ENCODE results near the gene DPP6.
"Not testable (repeated sequence)": the region's sequence is repeated elsewhere in the genome, so short reads cannot be mapped to it uniquely, and the experiment has no call there.

DPP6 gene

GRCh38 chr7:154918741-154919140, 866.5 kb downstream of the DPP6 start:
- Histone ChIP-seq H3K36me3 (ENCODE audit: control insufficient read depth in 1 of 2, insufficient read depth in 2 of 2, low read length in 2 of 2) (no peaks in the 10 kb centered on the region), H3K4me3 (ENCODE audit: low read depth in 1 of 2, low read length in 2 of 2) (no peak overlapping the region), H3K27ac (ENCODE audit: low read depth, low read length) (no peak overlapping the region), H3K4me1 (ENCODE audit: control insufficient read depth in 1 of 2, insufficient read depth in 2 of 2, low read length in 2 of 2) (peaks cover 4 to 8% of the 10 kb centered on the region in 2 donors), H3K9me3 (ENCODE audit: control insufficient read depth in 1 of 2, low read length in 2 of 2) (no peaks in the 10 kb centered on the region), H3K9ac (ENCODE audit: low read depth in 1 of 2, low read length in 2 of 2) (no peak overlapping the region), H3K27me3 (ENCODE audit: control insufficient read depth in 1 of 2, insufficient read depth in 2 of 2, low read length in 2 of 2) (peaks cover 18 to 24% of the 10 kb centered on the region in 2 donors)

- Histone ChIP-seq H3K36me3 (ENCODE audit: control insufficient read depth in 1 of 2, insufficient read depth in 2 of 2, low read length in 2 of 2) (no peaks in the 10 kb centered on the region), H3K4me3 (ENCODE audit: low read depth in 1 of 2, low read length in 2 of 2) (no peak overlapping the region), H3K9me3 (ENCODE audit: control insufficient read depth in 1 of 2, low read length in 2 of 2) (no peaks in the 10 kb centered on the region), H3K4me1 (ENCODE audit: control insufficient read depth in 1 of 2, insufficient read depth in 2 of 2, low read length in 2 of 2) (no peaks in the 10 kb centered on the region), H3K27me3 (ENCODE audit: control insufficient read depth in 1 of 2, insufficient read depth in 2 of 2, low read length in 2 of 2) (peaks cover 12 to 16% of the 10 kb centered on the region in 2 donors), H3K27ac (ENCODE audit: low read depth, low read length) (no peak overlapping the region), H3K9ac (ENCODE audit: low read depth in 1 of 2, low read length in 2 of 2) (no peak overlapping the region)
Observed at GRCh38 chr7:154919344-154920225, 867.4 kb downstream of the DPP6 start.

GRCh38 chr7:154922472-154922871, 870.3 kb downstream of the DPP6 start:
- H3K36me3 ChIP-seq (ENCODE audit: control insufficient read depth in 1 of 2, insufficient read depth in 2 of 2, low read length in 2 of 2); H3K27me3 ChIP-seq (ENCODE audit: control insufficient read depth in 1 of 2, insufficient read depth in 2 of 2, low read length in 2 of 2); H3K4me1 ChIP-seq (ENCODE audit: control insufficient read depth in 1 of 2, insufficient read depth in 2 of 2, low read length in 2 of 2); H3K4me3 ChIP-seq (ENCODE audit: low read depth in 1 of 2, low read length in 2 of 2); H3K9me3 ChIP-seq (ENCODE audit: control insufficient read depth in 1 of 2, low read length in 2 of 2); H3K9ac ChIP-seq (ENCODE audit: low read depth in 1 of 2, low read length in 2 of 2); H3K27ac ChIP-seq (ENCODE audit: low read depth, low read length): not testable (repeated sequence)

GRCh38 chr7:154927624-154928125, 875.5 kb downstream of the DPP6 start:
- peak overlapping the region; percentile 69 to 93 for H3K4me3 ChIP-seq (ENCODE audit: low read depth in 1 of 2, low read length in 2 of 2)

GRCh38 chr7:154928136-154929005, 876.2 kb downstream of the DPP6 start:
- peaks cover 4 to 8% of the 10 kb centered on the region in 2 donors for H3K4me1 ChIP-seq (ENCODE audit: control insufficient read depth in 1 of 2, insufficient read depth in 2 of 2, low read length in 2 of 2)
- H3K9me3 ChIP-seq (ENCODE audit: control insufficient read depth in 1 of 2, low read length in 2 of 2) = no peaks in the 10 kb centered on the region
- peak overlapping the region; percentile 69 to 93 for H3K4me3 ChIP-seq (ENCODE audit: low read depth in 1 of 2, low read length in 2 of 2)
- H3K9ac ChIP-seq (ENCODE audit: low read depth in 1 of 2, low read length in 2 of 2) = peak overlapping the region; percentile 66 to 83
- H3K27ac ChIP-seq (ENCODE audit: low read depth, low read length) = peak overlapping the region; percentile 74
- no peaks in the 10 kb centered on the region for H3K27me3 ChIP-seq (ENCODE audit: control insufficient read depth in 1 of 2, insufficient read depth in 2 of 2, low read length in 2 of 2)
- H3K36me3 ChIP-seq (ENCODE audit: control insufficient read depth in 1 of 2, insufficient read depth in 2 of 2, low read length in 2 of 2) = no peaks in the 10 kb centered on the region

More at GRCh38 chr7:154927624-154928125, 875.5 kb downstream of the DPP6 start:
- no peaks in the 10 kb centered on the region for H3K36me3 ChIP-seq (ENCODE audit: control insufficient read depth in 1 of 2, insufficient read depth in 2 of 2, low read length in 2 of 2)
- H3K9ac ChIP-seq (ENCODE audit: low read depth in 1 of 2, low read length in 2 of 2) = peak overlapping the region; percentile 52 to 66
- H3K27ac ChIP-seq (ENCODE audit: low read depth, low read length) = peak overlapping the region; percentile 72
- H3K4me1 ChIP-seq (ENCODE audit: control insufficient read depth in 1 of 2, insufficient read depth in 2 of 2, low read length in 2 of 2) = peaks cover 4 to 8% of the 10 kb centered on the region in 2 donors
- no peaks in the 10 kb centered on the region for H3K27me3 ChIP-seq (ENCODE audit: control insufficient read depth in 1 of 2, insufficient read depth in 2 of 2, low read length in 2 of 2)
- H3K9me3 ChIP-seq (ENCODE audit: control insufficient read depth in 1 of 2, low read length in 2 of 2) = no peaks in the 10 kb centered on the region

GRCh38 chr7:154929006-154929726, 877.0 kb downstream of the DPP6 start:
- Histone ChIP-seq H3K36me3 (ENCODE audit: control insufficient read depth in 1 of 2, insufficient read depth in 2 of 2, low read length in 2 of 2) (no peaks in the 10 kb centered on the region), H3K27ac (ENCODE audit: low read depth, low read length) (peak overlapping the region; percentile 74), H3K4me1 (ENCODE audit: control insufficient read depth in 1 of 2, insufficient read depth in 2 of 2, low read length in 2 of 2) (peaks cover 4 to 8% of the 10 kb centered on the region in 2 donors), H3K4me3 (ENCODE audit: low read depth in 1 of 2, low read length in 2 of 2) (peak overlapping the region; percentile 69 to 93), H3K9me3 (ENCODE audit: control insufficient read depth in 1 of 2, low read length in 2 of 2) (peaks cover 3 to 7% of the 10 kb centered on the region in 2 donors), H3K27me3 (ENCODE audit: control insufficient read depth in 1 of 2, insufficient read depth in 2 of 2, low read length in 2 of 2) (no peaks in the 10 kb centered on the region), H3K9ac (ENCODE audit: low read depth in 1 of 2, low read length in 2 of 2) (peak overlapping the region; percentile 66 to 83)

GRCh38 chr7:154931906-154932305, 879.7 kb downstream of the DPP6 start:
- peaks cover 14 to 15% of the 10 kb centered on the region in 2 donors for H3K9me3 ChIP-seq (ENCODE audit: control insufficient read depth in 1 of 2, low read length in 2 of 2)
- H3K4me1 ChIP-seq (ENCODE audit: control insufficient read depth in 1 of 2, insufficient read depth in 2 of 2, low read length in 2 of 2) = peaks cover 4 to 8% of the 10 kb centered on the region in 2 donors
- H3K27me3 ChIP-seq (ENCODE audit: control insufficient read depth in 1 of 2, insufficient read depth in 2 of 2, low read length in 2 of 2) = no peaks in the 10 kb centered on the region
- no peak overlapping the region for H3K9ac ChIP-seq (ENCODE audit: low read depth in 1 of 2, low read length in 2 of 2)
- H3K27ac ChIP-seq (ENCODE audit: low read depth, low read length) = no peak overlapping the region
- H3K4me3 ChIP-seq (ENCODE audit: low read depth in 1 of 2, low read length in 2 of 2) = no peak overlapping the region
- no peaks in the 10 kb centered on the region for H3K36me3 ChIP-seq (ENCODE audit: control insufficient read depth in 1 of 2, insufficient read depth in 2 of 2, low read length in 2 of 2)

GRCh38 chr7:154934353-154934952, 882.3 kb downstream of the DPP6 start:
- not testable (repeated sequence) for H3K36me3 ChIP-seq (ENCODE audit: control insufficient read depth in 1 of 2, insufficient read depth in 2 of 2, low read length in 2 of 2); H3K27ac ChIP-seq (ENCODE audit: low read depth, low read length); H3K27me3 ChIP-seq (ENCODE audit: control insufficient read depth in 1 of 2, insufficient read depth in 2 of 2, low read length in 2 of 2); H3K9ac ChIP-seq (ENCODE audit: low read depth in 1 of 2, low read length in 2 of 2); H3K4me1 ChIP-seq (ENCODE audit: control insufficient read depth in 1 of 2, insufficient read depth in 2 of 2, low read length in 2 of 2); H3K4me3 ChIP-seq (ENCODE audit: low read depth in 1 of 2, low read length in 2 of 2)
- peaks cover 15% of the 10 kb centered on the region in 2 donors for H3K9me3 ChIP-seq (ENCODE audit: control insufficient read depth in 1 of 2, low read length in 2 of 2)

- Histone ChIP-seq H3K36me3 (ENCODE audit: control insufficient read depth in 1 of 2, insufficient read depth in 2 of 2, low read length in 2 of 2) (peaks cover 0 to 6% of the 10 kb centered on the region in 2 donors), H3K4me1 (ENCODE audit: control insufficient read depth in 1 of 2, insufficient read depth in 2 of 2, low read length in 2 of 2) (no peaks in the 10 kb centered on the region)
Observed at GRCh38 chr7:154937837-154938236, 885.6 kb downstream of the DPP6 start.

More at GRCh38 chr7:154937837-154938236, 885.6 kb downstream of the DPP6 start:
- Histone ChIP-seq H3K27me3 (ENCODE audit: control insufficient read depth in 1 of 2, insufficient read depth in 2 of 2, low read length in 2 of 2) (no peaks in the 10 kb centered on the region), H3K9me3 (ENCODE audit: control insufficient read depth in 1 of 2, low read length in 2 of 2) (peaks cover 15% of the 10 kb centered on the region in 2 donors), H3K27ac (ENCODE audit: low read depth, low read length) (no peak overlapping the region), H3K9ac (ENCODE audit: low read depth in 1 of 2, low read length in 2 of 2) (no peak overlapping the region), H3K4me3 (ENCODE audit: low read depth in 1 of 2, low read length in 2 of 2) (no peak overlapping the region)
